SK-N-SH (cell line): ENCODE measurements around the gene PHC2. TPM values are rescaled to one million over a fixed set of nuclear protein-coding genes. Genes with fewer than 3 reads are reported as not detected.

ENCODE experiments used
- CTCF ChIA-PET: fragments of 300-600, 350-600 bp; formaldehyde crosslinking; extraction: SDS; loops from one replicate; lab custom pipeline; 2021; lab: Yijun Ruan, JAX
- POLR2A ChIA-PET: fragments of 350-600 bp; sonication (Branson Sonifier 250); formaldehyde crosslinking; extraction: SDS; loops from one replicate; lab custom pipeline; 2020; ENCODE audit warnings: antibody characterized with exemption, inconsistent platforms; lab: Yijun Ruan, JAX
- DNase-seq: peaks from one replicate; pipeline ENCODE4 v3.0.0; 2012
- H2AFZ ChIP-seq: fragments of 200-600 bp; sonication (generic); 2 replicates; pipeline ENCODE4 v1.8.1; 2016; ENCODE audit warnings: antibody characterized with exemption, mild to moderate bottlenecking, low read depth
- H3F3A ChIP-seq: fragments of 200-600 bp; sonication (generic); replicated peaks from 2 replicates; pipeline ENCODE3; 2016; ENCODE audit warnings: antibody characterized with exemption, mild to moderate bottlenecking; ENCODE audit not compliant: insufficient read depth
- H3K27ac ChIP-seq, 2 experiments: fragments of 200-500 bp in 1 of 2; fragments of 200-600 bp in 1 of 2; sonication (Bioruptor generic) in 1 of 2; sonication (generic), shearing (Covaris generic) in 1 of 2; 2 replicates each; pipeline versions ENCODE4 v1.5.1 to v1.6.1; 2014 to 2016; ENCODE audit warnings: low read depth in 2 of 2, inconsistent platforms in 1 of 2, low read length in 1 of 2, mild to moderate bottlenecking in 1 of 2, mixed read lengths in 1 of 2
- H3K27me3 ChIP-seq: fragments of 200-600 bp; sonication (generic), shearing (Covaris generic); 2 replicates; pipeline ENCODE4 v1.6.1; 2016; ENCODE audit warnings: mixed run types; ENCODE audit not compliant: insufficient read depth
- H3K36me3 ChIP-seq, 2 experiments: fragments of 200-500 bp in 1 of 2; fragments of 200-600 bp in 1 of 2; sonication (Bioruptor generic) in 1 of 2; sonication (generic) in 1 of 2; replicated peaks in 1 of 2; 2 replicates each; pipeline versions ENCODE3 to v1.5.1; 2014 to 2016; ENCODE audit warnings: low read length in 1 of 2, mild to moderate bottlenecking in 1 of 2; ENCODE audit not compliant: insufficient read depth in 2 of 2, control insufficient read depth in 1 of 2
- H3K4me1 ChIP-seq, 2 experiments: fragments of 200-500 bp in 1 of 2; fragments of 200-600 bp in 1 of 2; sonication (Bioruptor generic) in 1 of 2; sonication (generic), shearing (Covaris generic) in 1 of 2; 2 replicates each; pipeline versions ENCODE4 v1.5.1 to v1.6.1; 2014 to 2016; ENCODE audit warnings: low read depth in 1 of 2, low read length in 1 of 2, mixed run types in 1 of 2; ENCODE audit not compliant: insufficient read depth in 2 of 2, control insufficient read depth in 1 of 2
- H3K4me2 ChIP-seq: fragments of 200-600 bp; sonication (generic), shearing (Covaris generic); 2 replicates; pipeline ENCODE4 v1.6.1; 2017; ENCODE audit warnings: mixed run types
- H3K4me3 ChIP-seq, 2 experiments: fragments of 200-500 bp in 1 of 2; fragments of 200-600 bp in 1 of 2; sonication (Bioruptor generic) in 1 of 2; sonication (generic), shearing (Covaris generic) in 1 of 2; 2 replicates each; pipeline versions ENCODE4 v1.5.1 to v1.8.1; 2014 to 2016; ENCODE audit warnings: low read depth in 2 of 2, inconsistent platforms in 1 of 2, low read length in 1 of 2, mild to moderate bottlenecking in 1 of 2, mixed read lengths in 1 of 2, moderate library complexity in 1 of 2
- H3K79me2 ChIP-seq: fragments of 200-600 bp; sonication (generic); 2 replicates; pipeline ENCODE4 v1.8.1; 2017; ENCODE audit warnings: mild to moderate bottlenecking; ENCODE audit not compliant: insufficient read depth
- H3K9ac ChIP-seq: fragments of 200-600 bp; sonication (generic); 2 replicates; pipeline ENCODE4 v1.6.1; 2017; ENCODE audit warnings: mixed run types
- H3K9me2 ChIP-seq: fragments of 200-600 bp; sonication (generic); 2 replicates; pipeline ENCODE4 v1.6.1; 2017; ENCODE audit warnings: mixed run types
- H3K9me3 ChIP-seq: fragments of 200-600 bp; sonication (generic); 2 replicates; pipeline ENCODE4 v1.6.1; 2017; ENCODE audit warnings: mixed run types, mild to moderate bottlenecking, moderate library complexity
- H4K20me1 ChIP-seq: fragments of 200-600 bp; sonication (generic); 2 replicates; pipeline ENCODE4 v1.6.1; 2017; ENCODE audit warnings: mild to moderate bottlenecking, mixed run types; ENCODE audit not compliant: insufficient read depth
- EP300 ChIP-seq, 2 experiments: IDR thresholded peaks; 2 replicates each; pipeline versions ENCODE4 v1.4.0 to v1.6.1; 2012; ENCODE audit warnings: borderline replicate concordance in 1 of 2, low read depth in 1 of 2, low read length in 1 of 2
- EZH2phosphoT487 ChIP-seq: fragments of 200-600 bp; sonication (generic); IDR thresholded peaks from 2 replicates; pipeline ENCODE4 v1.6.1; 2017; ENCODE audit warnings: low read depth, mixed run types, mild to moderate bottlenecking, antibody characterized with exemption, moderate library complexity, borderline replicate concordance
- FOXJ3 ChIP-seq: sonication (generic); formaldehyde crosslinking; IDR thresholded peaks from 2 replicates; pipeline ENCODE4 v1.5.1; 2020; ENCODE audit warnings: mild to moderate bottlenecking, missing genetic modification reagents
- GABPA ChIP-seq: IDR thresholded peaks from 2 replicates; pipeline ENCODE4 v1.4.0; 2012; ENCODE audit warnings: low read depth, mild to moderate bottlenecking
- JUND ChIP-seq: IDR thresholded peaks from 2 replicates; pipeline ENCODE4 v1.4.0; 2012
- MEF2A ChIP-seq: IDR thresholded peaks from 2 replicates; pipeline ENCODE4 v1.4.0; 2012; ENCODE audit warnings: low read depth, borderline replicate concordance
- NFIC ChIP-seq: IDR thresholded peaks from 2 replicates; pipeline ENCODE4 v1.4.0; 2012; ENCODE audit warnings: borderline replicate concordance
- RCOR1 ChIP-seq: fragments of 150-350 bp; IDR thresholded peaks from 2 replicates; pipeline ENCODE4 v1.6.1; 2017; ENCODE audit warnings: antibody characterized with exemption, low read length
- SIN3A ChIP-seq: IDR thresholded peaks from 2 replicates; pipeline ENCODE4 v1.6.1; 2012; ENCODE audit warnings: low read depth, mild to moderate bottlenecking, low read length, moderate library complexity, borderline replicate concordance
- SMC3 ChIP-seq: IDR thresholded peaks from 2 replicates; pipeline ENCODE4 v1.6.1; 2012; ENCODE audit warnings: low read depth, low read length, improper control_type of control experiment
- USF1 ChIP-seq: IDR thresholded peaks from 2 replicates; pipeline ENCODE4 v1.4.0; 2012; ENCODE audit warnings: low read depth, borderline replicate concordance
- YY1 ChIP-seq: IDR thresholded peaks from 2 replicates; pipeline ENCODE4 v1.4.0; 2012; ENCODE audit warnings: low read depth, mild to moderate bottlenecking
- WGBS: methylation state at CpG from one replicate; pipeline ENCODE4 v1.1.6; 2017; ENCODE audit warnings: low lambda C conversion rate; 5-methylcytosine and 5-hydroxymethylcytosine counted together
- polyA plus RNA-seq, 3 experiments: library from polyadenylated mRNA; depleted of rRNA; stranded (reverse); fragments of >200 nt; gene quantifications; 2 replicates each; pipeline ENCODE4 v1.2.3, GENCODE V29; 2012
- TF ChIP-seq, protein P1 (sequence below): fragments of 150-350 bp; IDR thresholded peaks from 2 replicates; pipeline ENCODE4 v1.6.1; 2017; ENCODE audit warnings: antibody characterized with exemption, low read length, low read depth, borderline replicate concordance
- TF ChIP-seq, protein P2 (sequence below): fragments of 150-350 bp; IDR thresholded peaks from 2 replicates; pipeline ENCODE4 v1.6.1; 2016; ENCODE audit warnings: mild to moderate bottlenecking, low read depth, low read length
- TF ChIP-seq, protein P3 (sequence below): IDR thresholded peaks from 2 replicates; pipeline ENCODE4; 2012

Gene PHC2
- polyA plus RNA-seq, 1 of the 3 experiments (the other 2 are of a cell fraction) = 98.7 TPM

- CTCF ChIA-PET = interaction anchor here (0.7 to 1.5 kb wide), 2 partner anchors 9 to 10 kb away, joined by 4 to 6 read pairs; no protein-coding TSS in a partner anchor
- Histone ChIP-seq H3K79me2 (peaks cover 3% of the 10 kb centered on the region; the same call in 1 of the 2 replicates), H3K4me2 (no peak overlapping the region), H3K9me3 (no peaks in the 10 kb centered on the region), H3K4me3 (no peak overlapping the region), H3K27me3 (no peaks in the 10 kb centered on the region), H3K27ac (no peak overlapping the region), H3K9ac (no peak overlapping the region), H4K20me1 (0 out of 2 replicates have a peak, but pooled peaks cover 8% of the 10 kb centered on the region), H3F3A (no peaks in the 10 kb centered on the region)
- no peak for DNase-seq
- 99% methylated on average over 15 of the region's 16 CpGs for WGBS
- POLR2A ChIA-PET = no interaction called here
- no peak for TF ChIP-seq EZH2phosphoT487
- TF ChIP-seq SIN3A = no peak
- no peak for TF ChIP-seq USF1
- TF ChIP-seq, protein P1, sequence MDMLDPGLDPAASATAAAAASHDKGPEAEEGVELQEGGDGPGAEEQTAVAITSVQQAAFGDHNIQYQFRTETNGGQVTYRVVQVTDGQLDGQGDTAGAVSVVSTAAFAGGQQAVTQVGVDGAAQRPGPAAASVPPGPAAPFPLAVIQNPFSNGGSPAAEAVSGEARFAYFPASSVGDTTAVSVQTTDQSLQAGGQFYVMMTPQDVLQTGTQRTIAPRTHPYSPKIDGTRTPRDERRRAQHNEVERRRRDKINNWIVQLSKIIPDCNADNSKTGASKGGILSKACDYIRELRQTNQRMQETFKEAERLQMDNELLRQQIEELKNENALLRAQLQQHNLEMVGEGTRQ = no peak
- no peak for TF ChIP-seq JUND
- no peak for TF ChIP-seq SMC3
- TF ChIP-seq YY1 = no peak
- TF ChIP-seq, protein P2, sequence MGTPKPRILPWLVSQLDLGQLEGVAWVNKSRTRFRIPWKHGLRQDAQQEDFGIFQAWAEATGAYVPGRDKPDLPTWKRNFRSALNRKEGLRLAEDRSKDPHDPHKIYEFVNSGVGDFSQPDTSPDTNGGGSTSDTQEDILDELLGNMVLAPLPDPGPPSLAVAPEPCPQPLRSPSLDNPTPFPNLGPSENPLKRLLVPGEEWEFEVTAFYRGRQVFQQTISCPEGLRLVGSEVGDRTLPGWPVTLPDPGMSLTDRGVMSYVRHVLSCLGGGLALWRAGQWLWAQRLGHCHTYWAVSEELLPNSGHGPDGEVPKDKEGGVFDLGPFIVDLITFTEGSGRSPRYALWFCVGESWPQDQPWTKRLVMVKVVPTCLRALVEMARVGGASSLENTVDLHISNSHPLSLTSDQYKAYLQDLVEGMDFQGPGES = no peak
- no peak for TF ChIP-seq NFIC
- TF ChIP-seq MEF2A = no peak
- TF ChIP-seq RCOR1 = no peak
- no peak for TF ChIP-seq EP300 (IDR thresholded peaks at IDR 0.05; ENCODE audit: borderline replicate concordance in 1 of 2, low read depth in 1 of 2, low read length in 1 of 2)
- TF ChIP-seq FOXJ3 (CRISPR knock-in tag) = no peak
- TF ChIP-seq, protein P3, sequence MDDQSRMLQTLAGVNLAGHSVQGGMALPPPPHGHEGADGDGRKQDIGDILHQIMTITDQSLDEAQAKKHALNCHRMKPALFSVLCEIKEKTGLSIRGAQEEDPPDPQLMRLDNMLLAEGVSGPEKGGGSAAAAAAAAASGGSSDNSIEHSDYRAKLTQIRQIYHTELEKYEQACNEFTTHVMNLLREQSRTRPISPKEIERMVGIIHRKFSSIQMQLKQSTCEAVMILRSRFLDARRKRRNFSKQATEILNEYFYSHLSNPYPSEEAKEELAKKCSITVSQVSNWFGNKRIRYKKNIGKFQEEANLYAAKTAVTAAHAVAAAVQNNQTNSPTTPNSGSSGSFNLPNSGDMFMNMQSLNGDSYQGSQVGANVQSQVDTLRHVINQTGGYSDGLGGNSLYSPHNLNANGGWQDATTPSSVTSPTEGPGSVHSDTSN = no peak
- no peak for TF ChIP-seq GABPA
- TF ChIP-seq, all 33 proteins: peak for 0
- Histone ChIP-seq H3K4me1 (peaks cover 0 to 8% of the 10 kb centered on the region in 2 experiments; a peak in 2 of 4 replicates), H3K36me3 (peaks cover 23 to 30% of the 10 kb centered on the region in 2 experiments), H2AFZ (no peak overlapping the region), H3K9me2 (no peaks in the 10 kb centered on the region)
Measured at GRCh38 chr1:33288976-33289857, 141.7 kb downstream of the PHC2 start.
